Ureter (tissue), 1 donor: Measurements from ENCODE around the gene CAPZB. TPM values are rescaled to one million over a fixed set of nuclear protein-coding genes. Genes with fewer than 3 reads are reported as not detected.

ENCODE experiments used
- DNase-seq: peaks from one replicate; pipeline ENCODE4 v3.0.0-alpha.2; 2020; ENCODE audit warnings: low spot score
- total RNA-seq: library from RNA; stranded (reverse); gene quantifications from one replicate; pipeline ENCODE4 v1.2.4, GENCODE V29; 2023
- donor health status: DM: yes; HTN: yes; CAD: no.

The CAPZB gene
- total RNA-seq, 1 donor from 2014 or later = 284 TPM

DNA sequence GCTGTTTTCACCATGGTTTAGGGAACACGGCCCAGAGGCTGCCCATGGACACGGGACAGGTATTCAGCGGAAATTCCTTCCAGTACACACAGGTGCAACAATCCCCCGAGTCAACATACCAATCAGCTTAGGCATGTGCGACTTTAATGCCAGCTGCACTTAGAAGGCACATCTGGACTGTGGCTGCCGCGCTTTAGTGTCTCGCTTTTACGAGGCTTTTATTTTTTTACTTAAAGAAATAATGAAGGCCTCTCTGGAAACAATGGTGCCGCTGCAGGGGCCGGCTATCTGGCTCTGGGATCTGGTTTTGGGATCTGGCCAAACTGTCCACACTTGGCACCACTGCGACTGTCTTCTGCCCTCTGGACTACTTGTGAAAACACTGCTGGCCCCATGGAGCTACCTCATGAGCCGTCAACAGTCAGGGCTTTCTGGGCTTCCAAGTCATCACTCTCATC lies 117.7 kb downstream of the CAPZB start:
- no peak for DNase-seq

- DNase-seq = no peak
These were observed 118.5 kb downstream of the CAPZB start for GRCh38 chr1:19366599-19367536.

GRCh38 chr1:19365721-19366120 lies 119.6 kb downstream of the CAPZB start:
- no peak for DNase-seq

GRCh38 chr1:19363536-19364152 lies 121.7 kb downstream of the CAPZB start:
- DNase-seq = no peak

DNA sequence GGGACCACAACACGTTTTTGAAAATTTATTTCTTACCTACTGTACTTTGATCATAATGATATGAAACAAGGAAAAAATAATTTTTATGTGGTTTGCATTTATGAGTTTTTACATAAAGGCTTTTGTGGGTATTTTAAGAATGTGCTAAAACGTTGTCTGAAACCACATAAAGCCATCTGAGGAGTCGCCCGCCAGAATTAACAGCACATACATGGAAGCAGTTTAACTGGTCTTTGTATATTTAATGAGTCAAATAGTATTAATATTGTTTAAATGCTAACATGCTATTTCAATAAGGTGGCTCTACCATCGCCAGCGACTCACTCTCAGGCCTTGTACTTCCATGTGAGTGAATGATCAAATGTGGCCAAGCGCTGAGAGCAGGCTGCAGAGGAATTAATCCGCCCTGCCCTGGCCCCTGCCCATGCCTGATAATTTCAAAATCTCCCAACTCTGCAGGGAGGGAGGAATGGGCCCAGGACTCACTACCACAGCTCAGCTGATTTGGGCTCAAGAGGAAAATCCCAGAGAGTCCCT lies 123.7 kb downstream of the CAPZB start:
- no peak for DNase-seq

DNA sequence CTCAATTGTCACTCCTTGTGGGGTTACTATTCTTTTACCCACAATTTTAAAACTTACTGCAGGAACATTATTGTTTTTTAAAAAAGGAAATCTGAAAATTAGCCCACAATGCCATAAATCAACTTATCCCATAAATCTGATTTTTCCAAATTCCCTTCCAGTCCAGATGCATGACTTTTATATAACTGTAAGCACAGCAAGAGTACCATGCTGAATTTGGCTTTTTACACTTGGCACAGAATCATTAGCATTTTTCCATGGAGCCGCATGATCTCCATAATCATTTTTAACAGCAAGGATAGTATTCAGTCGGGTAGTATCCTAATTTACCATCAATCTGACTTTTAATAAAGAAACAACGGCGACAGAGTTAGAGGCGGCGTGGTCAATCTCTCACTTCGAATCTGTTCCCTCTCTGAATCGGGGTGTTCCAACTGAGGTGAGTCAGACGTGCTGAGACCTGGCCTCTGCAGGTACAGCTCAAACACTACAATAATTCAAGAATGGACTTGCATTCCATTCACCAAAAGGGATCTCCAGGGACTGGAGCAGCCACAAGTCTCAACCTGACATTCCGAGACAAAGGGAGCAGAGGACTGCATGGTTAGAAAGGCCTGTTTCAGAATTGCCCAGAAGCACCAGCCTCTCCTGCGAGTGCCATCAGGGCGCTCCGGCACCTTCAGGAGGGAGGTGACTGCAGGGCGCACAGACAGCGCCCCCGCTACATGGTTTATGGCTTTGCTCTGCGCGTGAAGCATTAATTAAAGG lies 124.3 kb downstream of the CAPZB start:
- DNase-seq = peak; percentile 77

DNA sequence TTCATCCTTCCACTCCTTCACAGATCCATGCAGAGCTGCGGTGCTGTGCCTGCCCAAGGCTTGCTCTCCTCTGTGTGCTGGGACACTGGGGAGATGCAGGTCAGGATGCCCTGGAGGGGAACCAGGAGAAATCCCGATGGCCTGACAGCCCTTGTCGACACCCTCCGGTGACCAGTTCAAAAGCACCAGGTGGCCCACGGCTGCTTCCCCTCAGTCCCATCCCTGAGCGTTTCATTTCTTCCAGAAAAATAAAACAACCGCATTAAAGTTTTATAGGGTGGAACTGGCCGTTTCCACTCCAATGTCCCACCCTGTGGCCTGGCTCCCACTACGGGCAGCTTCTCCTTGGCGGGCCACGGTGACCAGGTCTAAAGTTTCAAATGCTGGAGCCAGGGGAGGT lies 124.9 kb downstream of the CAPZB start:
- DNase-seq = no peak

GRCh38 chr1:19360016-19360415 lies 125.3 kb downstream of the CAPZB start:
- DNase-seq = no peak

GRCh38 chr1:19359357-19359756 lies 126.0 kb downstream of the CAPZB start:
- no peak for DNase-seq

- no peak for DNase-seq
These were observed 126.6 kb downstream of the CAPZB start for GRCh38 chr1:19358710-19359109.

GRCh38 chr1:19357299-19357986 lies 127.9 kb downstream of the CAPZB start:
- no peak for DNase-seq

- DNase-seq = no peak
These were observed 129.1 kb downstream of the CAPZB start for GRCh38 chr1:19356266-19356665.

DNA sequence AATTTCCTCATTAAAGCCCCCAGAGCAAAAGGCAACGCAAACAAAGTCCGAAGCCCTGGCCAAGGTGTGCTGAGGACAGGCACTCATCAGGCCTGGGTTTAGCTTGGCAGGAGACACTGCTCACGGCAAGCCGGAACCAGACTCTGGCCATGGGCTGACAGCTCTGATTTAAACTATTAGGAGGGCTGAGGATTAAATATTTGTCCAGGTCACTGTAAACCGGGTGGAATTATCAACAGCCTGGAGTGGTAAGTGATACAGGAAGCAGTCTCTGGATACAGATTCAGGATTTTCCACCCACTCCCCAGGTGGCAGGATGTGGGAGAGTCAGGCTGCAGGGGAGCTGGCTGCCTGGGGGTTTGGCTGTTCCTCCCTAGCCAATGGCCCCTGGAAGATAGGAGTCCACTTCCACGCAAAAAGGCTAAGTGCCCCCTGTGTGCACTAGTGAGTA lies 130.8 kb downstream of the CAPZB start:
- DNase-seq = no peak

- no peak for DNase-seq
These were observed 131.7 kb downstream of the CAPZB start for GRCh38 chr1:19353596-19353995.

DNA sequence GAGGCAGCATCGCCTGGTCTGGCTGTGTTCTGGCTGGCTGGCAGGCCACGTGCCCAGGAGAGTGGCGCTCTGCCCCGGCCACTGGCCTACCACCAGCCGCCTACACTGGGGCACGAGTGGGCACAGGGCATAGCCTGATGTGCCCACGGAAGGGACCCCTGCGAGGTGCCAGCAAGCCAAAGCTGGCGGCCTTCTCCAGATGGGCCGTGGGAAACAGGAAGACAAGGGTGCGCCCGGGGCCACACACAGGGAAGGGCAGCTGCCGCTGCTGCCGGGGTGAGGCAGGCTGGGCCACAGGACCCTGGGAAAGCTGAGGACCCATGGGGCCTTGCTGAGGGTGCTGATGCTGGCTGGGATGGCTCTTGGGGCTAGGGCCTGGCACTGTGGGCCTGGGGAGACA lies 132.5 kb downstream of the CAPZB start:
- DNase-seq = no peak

GRCh38 chr1:19351873-19352272 lies 133.5 kb downstream of the CAPZB start:
- peak; percentile 60 for DNase-seq

DNA sequence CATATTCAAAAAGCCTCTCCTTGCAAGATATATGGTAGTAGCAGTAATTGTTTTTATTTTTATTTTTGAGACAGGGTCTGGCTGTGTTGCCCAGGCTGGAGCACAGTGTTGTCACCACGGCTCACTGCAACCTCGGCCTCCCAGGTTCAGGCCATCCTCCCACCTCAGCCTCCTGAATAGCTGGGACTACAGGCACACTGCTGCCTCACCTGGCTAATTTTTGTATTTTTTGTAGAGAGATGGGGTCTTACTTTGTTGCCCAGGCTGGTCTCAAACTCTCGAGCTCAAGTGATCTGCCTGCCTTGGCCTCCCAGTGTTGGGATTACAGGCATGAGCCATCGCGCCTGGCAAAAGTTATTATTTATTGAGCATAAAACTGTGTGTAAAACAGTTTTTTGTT lies 134.8 kb downstream of the CAPZB start:
- no peak for DNase-seq

GRCh38 chr1:19349999-19350398 lies 135.3 kb downstream of the CAPZB start:
- no peak for DNase-seq

DNA sequence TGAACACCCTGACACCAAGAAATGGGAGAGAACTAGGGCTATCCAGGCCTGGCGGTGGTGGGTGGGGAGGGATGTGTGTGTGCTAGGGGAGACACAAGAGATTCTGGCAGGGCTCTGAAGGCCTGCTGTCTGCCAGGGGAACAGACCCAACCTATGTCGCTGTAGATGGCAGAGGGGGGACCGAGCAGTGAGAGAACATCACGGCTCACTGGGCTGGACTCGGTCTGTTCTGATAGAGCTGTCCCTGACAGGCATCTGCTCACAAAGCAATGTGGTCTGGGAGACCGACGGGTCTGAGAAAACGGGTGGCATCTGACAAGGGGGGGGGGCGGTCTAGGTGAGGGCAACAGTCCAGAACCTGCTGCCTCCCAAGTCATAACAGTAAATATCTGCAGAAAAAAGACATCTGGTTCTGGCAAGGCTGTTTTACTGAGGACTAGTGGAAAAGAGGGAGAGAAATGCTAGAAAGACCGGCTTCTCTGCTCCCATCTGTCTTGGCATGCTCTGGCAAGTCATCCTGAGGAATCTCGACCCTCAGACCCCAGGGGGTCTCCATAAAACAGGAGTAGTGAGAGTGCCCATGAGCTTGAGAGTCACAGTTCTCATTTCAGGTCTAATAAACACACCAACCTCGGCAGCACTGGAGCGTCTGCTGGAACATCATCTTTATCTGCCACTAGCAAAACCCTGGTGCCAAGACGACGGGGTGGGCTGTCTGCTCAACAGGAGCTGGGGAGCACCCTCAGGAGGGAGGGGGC lies 136.7 kb downstream of the CAPZB start:
- no peak for DNase-seq

- DNase-seq = no peak
These were observed 137.7 kb downstream of the CAPZB start for GRCh38 chr1:19347533-19348172.
